Measurements from ENCODE around the gene BLM.

- TF ChIP-seq JUND (IDR thresholded peaks at IDR 0.05) (no peak), ZFX (IDR thresholded peaks at IDR 0.05) (no peak), CTCF (IDR thresholded peaks at IDR 0.05 in 2 of 3, conservative IDR thresholded peaks at IDR 0.05 in 1 of 3; ENCODE audit: borderline replicate concordance in 1 of 3, insufficient read depth in 1 of 3, low read depth in 2 of 3, low read length in 2 of 3) (no peak), EGR1 (IDR thresholded peaks at IDR 0.05; ENCODE audit: low read depth) (no peak), SIN3A (IDR thresholded peaks at IDR 0.05; ENCODE audit: low read depth) (no peak), EZH2phosphoT487 (IDR thresholded peaks at IDR 0.05; ENCODE audit: borderline replicate concordance) (no peak), TCF7L2 (IDR thresholded peaks at IDR 0.05; ENCODE audit: borderline replicate concordance, extremely low read depth, insufficient read depth, insufficient read length) (no peak), POLR2A (IDR thresholded peaks at IDR 0.05; ENCODE audit: borderline replicate concordance, extremely low read depth, insufficient read depth, insufficient read length) (no peak), EZH2 (IDR thresholded peaks at IDR 0.05) (no peak), SP1 (IDR thresholded peaks at IDR 0.05; ENCODE audit: low read depth) (no peak), YY1 (IDR thresholded peaks at IDR 0.05; ENCODE audit: extremely low read depth, insufficient replicate concordance, low read depth, low read length) (no peak)
- TF ChIP-seq, protein P1, sequence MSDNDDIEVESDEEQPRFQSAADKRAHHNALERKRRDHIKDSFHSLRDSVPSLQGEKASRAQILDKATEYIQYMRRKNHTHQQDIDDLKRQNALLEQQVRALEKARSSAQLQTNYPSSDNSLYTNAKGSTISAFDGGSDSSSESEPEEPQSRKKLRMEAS (IDR thresholded peaks at IDR 0.05), result no peak
- TF ChIP-seq, protein P2, sequence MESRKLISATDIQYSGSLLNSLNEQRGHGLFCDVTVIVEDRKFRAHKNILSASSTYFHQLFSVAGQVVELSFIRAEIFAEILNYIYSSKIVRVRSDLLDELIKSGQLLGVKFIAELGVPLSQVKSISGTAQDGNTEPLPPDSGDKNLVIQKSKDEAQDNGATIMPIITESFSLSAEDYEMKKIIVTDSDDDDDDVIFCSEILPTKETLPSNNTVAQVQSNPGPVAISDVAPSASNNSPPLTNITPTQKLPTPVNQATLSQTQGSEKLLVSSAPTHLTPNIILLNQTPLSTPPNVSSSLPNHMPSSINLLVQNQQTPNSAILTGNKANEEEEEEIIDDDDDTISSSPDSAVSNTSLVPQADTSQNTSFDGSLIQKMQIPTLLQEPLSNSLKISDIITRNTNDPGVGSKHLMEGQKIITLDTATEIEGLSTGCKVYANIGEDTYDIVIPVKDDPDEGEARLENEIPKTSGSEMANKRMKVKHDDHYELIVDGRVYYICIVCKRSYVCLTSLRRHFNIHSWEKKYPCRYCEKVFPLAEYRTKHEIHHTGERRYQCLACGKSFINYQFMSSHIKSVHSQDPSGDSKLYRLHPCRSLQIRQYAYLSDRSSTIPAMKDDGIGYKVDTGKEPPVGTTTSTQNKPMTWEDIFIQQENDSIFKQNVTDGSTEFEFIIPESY (IDR thresholded peaks at IDR 0.05; ENCODE audit: extremely low read depth, insufficient replicate concordance, low read length), result no peak
- TF ChIP-seq, protein P3, sequence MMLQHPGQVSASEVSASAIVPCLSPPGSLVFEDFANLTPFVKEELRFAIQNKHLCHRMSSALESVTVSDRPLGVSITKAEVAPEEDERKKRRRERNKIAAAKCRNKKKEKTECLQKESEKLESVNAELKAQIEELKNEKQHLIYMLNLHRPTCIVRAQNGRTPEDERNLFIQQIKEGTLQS (IDR thresholded peaks at IDR 0.05), result no peak
Observed at GRCh38 chr15:90686435-90687218, 30.5 kb upstream of the BLM start.

All from HCT116 (cell line).